GM19372 (cell line): ENCODE results near the gene ANKRD55.
A peak's percentile ranks its signal among the peaks of the same experiment; 100 is the strongest.
"Not testable (repeated sequence)": the region's sequence is repeated elsewhere in the genome, so short reads cannot be mapped to it uniquely, and the experiment has no call there.

Source experiments
- ATAC-seq: cut with Tn5 transposase; IDR thresholded peaks from one replicate; pipeline ENCODE4 v1.9.1; 2021; ENCODE audit warnings: mild to moderate bottlenecking, low read depth, moderate library complexity; ENCODE audit not compliant: unreplicated experiment

Gene ANKRD55

DNA sequence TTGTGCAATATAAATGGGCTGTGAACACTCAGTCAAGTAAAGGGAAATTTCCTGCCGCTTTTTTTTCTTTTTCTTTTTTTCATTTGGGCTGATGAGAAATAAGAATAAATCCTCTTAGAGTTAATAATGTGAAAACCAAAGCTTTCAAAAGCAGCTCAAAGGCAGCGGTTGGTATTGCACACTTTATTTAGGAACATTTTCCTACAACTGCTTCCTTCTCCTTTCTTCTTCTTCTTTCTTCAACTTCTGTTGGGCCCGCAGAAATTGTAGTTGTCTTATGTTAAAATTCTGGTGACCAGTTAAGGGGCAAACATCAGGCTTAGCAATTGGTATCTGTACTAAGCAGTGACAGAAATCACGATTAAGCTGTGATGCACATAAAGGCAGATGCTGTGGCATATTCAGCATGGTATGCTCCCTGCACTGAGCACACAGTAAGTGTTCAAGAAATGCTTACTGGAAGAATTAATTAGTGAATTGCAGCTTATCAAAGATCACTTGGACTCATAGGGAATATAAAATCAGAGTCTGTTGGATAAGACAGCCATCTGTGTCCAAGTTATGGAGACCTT is 85.4 kb downstream of the ANKRD55 start:
- ATAC-seq, result no peak

DNA sequence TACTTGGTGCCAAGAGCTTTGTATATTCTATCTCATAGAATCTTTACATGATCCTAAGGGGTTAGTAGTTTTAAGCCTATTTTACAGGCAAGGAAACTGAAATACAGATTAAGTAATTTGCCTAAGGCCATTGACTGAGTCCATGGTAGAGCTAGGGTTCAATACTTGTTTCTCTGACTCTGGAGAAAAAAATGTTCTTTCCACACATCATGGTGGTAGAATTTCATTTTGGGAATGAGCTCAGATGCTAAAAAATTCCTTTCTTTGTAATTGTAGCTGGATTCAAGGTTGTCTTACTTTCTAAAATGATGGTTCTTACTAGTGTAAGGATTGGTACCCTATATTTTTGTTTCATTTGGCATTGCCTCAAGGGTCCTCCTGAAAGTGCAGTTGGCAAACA is 86.0 kb downstream of the ANKRD55 start:
- no peak for ATAC-seq

GRCh38 chr5:56146674-56147073 is 86.5 kb downstream of the ANKRD55 start:
- ATAC-seq, result no peak

- no peak for ATAC-seq
These were observed 87.6 kb downstream of the ANKRD55 start for GRCh38 chr5:56145511-56145910.

- ATAC-seq, result no peak
These were observed 88.0 kb downstream of the ANKRD55 start for GRCh38 chr5:56145106-56145505.

GRCh38 chr5:56144211-56144610 is 88.9 kb downstream of the ANKRD55 start:
- no peak for ATAC-seq

DNA sequence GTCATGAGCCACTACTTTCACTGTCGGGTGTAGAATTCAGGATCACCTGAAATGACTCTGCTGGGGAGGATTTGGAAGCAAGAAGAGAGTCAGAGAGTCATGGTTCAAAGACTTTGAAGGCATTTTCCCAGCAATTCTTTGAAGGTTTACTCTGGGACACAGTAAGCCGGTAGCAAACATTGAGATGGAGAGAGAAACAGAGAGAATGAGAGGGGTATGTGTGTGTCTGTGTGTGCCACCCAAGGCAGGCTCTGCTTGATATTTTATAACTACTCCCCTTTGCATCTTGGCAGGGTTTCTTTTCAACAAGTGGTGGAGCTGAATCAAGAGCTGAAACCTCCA is 89.8 kb downstream of the ANKRD55 start:
- no peak for ATAC-seq

DNA sequence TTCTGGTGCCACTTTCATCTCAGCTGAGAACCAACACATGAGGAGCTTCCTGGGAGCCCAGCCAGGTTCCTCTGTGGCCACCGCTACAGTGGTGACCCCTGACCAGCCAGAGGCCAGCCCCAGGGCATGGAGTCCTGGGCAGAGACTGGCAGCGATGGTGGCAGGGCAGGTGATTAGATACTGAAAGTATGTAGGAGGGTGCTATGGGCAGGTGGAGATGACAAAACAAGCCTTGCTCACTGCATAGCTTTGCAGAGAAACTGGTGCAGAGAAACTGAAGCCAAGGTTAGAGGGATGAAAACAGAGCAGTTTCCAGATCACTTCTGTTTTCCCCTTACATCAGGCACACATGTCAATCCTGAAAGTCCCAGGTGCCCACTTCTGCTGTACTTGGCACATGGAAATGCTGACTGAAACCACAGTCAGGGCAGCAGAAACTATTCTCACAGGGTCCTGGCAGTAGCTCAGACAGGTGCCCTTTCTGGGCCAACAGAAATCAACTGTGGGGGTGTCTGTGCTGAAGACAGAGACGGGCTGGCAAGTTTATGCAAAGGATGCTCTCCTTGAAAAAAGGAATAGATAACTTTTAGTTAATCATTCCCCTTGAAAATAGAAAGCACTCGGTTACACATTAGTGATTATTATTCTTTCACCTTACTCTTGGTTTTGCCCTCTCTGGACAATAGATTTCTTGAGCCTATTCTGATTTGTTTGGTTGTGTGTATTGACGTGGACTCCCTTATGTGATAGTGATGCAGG is 90.3 kb downstream of the ANKRD55 start:
- peak; percentile 81 for ATAC-seq

DNA sequence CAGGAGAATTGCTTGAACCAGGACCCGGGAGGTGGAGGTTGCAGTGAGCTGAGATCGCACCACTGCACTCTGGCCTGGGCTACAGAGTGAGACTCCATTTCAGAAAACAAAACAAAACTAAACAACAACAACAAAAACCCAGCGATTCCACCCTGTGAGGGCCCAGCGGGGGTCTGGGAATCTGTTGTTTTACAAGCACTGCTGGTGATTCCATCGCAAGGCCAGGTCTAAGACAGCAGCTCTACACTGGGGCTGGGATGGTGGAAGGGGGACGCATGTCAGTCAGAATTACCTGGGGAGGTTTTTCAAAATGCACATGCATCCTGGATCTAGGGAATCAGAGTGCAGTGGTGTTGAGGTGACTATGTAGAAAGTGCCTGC is 90.9 kb downstream of the ANKRD55 start:
- ATAC-seq, result no peak

DNA sequence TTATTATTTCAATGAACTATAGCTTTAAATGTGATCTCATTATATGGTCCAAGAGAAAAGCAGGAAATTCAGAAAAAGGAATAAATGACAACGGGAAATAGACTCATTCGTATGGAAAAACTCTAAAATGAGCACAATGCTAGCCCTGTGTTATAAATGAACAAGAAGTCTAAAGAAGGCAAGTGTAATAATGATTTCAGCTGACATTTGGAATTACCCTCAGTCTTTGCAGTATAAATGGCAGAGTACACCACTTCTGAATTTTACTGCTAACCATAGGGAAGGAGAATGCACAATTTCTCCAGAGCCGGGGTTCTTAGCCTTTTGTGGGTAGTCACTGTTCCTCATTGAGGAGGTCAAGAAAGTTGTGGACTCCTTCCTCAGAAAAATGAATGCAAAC is 93.1 kb downstream of the ANKRD55 start:
- no peak for ATAC-seq

DNA sequence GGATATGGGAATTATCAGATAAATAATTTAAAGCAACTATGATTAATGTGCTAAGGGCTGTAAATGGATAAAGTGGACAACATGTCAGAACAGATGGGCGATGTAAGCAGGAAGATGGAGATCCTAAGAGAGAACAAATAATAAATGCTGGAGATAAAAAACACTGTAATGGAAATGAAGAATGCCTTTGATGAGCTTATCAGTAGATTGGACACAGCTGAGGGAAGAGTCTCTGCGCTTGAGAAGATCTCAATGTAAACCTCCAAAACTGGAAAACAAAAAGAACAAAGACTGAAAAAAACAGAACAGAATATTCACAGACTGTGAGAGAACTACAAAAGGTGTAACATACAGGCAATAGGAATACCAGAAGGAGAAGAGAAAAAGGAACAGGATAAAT is 102.5 kb downstream of the ANKRD55 start:
- ATAC-seq, result no peak

DNA sequence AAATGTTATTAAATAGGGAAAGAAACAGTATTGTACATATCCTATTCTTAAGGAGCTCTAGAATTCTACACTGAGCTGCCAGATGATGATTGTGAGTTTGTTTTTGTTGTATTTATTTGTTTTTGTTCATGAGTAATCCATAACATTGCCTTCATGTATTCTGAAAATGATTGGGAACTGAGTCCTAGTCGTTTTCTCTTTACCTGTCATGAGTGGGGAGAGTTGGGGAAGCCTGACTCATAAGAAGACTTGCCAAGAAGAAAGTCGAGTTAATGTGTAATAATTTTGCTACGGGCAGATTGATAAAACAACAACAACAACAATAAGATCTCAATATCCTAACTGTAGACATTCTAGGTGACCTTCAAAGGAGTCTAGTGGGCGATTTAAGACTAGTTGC is 103.8 kb downstream of the ANKRD55 start:
- ATAC-seq, result no peak

- no peak for ATAC-seq
These were observed 105.0 kb downstream of the ANKRD55 start for GRCh38 chr5:56128113-56128512.

DNA sequence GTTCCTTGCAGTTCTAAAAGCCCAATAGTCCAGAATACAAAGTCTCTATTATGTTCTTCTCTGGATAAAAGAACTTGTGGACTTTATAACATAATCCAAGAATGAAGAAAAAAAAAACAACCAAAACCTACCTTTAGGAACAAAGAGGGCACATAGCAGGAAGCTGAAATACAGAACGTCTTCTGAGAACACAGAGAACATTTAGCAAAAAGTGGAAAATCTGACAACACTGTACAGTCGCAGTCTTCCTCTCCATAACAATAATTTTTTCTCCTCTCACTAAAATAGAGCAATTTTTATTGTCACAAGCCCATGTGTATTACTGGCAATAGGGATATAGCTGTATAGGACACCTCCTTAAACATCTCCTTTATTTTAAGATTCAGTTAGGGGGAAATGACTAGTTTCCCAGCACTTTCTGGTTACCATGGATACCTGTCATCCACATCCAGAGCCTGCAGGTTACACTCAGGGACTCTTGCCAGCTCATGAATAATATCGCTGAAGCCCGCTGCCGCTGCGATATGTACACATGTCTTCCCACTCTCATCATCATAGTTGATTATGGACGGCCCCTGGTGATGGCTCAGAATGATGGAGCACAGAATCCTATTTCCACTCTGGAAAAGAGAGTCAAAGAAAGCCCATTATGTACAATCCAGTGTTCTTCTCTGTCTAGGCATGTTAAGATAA is 106.5 kb downstream of the ANKRD55 start:
- ATAC-seq, result no peak

DNA sequence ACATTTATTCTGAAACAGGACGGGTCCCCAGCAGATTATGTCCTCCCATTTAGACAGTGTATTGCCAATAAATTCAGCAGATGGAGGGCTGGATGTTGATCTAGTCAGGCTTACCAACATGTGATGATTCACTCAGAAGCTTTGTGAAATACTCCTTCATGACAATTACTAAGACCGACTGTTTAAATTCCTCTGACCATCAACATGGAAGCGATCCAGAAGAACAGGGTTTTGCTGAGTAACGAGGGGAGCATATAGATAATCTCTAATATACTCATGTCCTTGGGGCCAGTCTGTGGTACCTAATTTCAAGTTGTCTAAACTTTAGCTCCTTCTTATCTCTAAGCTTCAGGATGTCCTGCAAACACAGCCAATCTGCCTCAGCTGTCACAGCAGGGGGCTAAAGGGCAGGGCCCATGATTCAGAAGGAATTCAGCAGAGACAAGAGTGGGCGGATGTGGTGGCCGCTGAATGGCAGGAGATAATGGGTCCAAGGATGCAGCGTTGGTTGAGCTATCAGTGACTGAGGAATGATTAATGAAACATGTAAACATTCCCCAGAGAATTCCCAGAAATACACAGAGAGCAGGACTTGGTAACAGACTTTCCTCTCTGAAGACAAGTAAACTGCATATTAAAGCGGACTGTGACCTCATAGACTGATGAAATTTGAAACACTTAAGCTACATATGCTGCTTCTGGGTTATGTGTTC is 109.4 kb downstream of the ANKRD55 start:
- ATAC-seq, result no peak

GRCh38 chr5:56122360-56122985 is 110.7 kb downstream of the ANKRD55 start:
- ATAC-seq, result not testable (repeated sequence)

GRCh38 chr5:56119050-56119449 is 114.1 kb downstream of the ANKRD55 start:
- no peak for ATAC-seq

GRCh38 chr5:56116599-56117141 is 116.5 kb downstream of the ANKRD55 start:
- no peak for ATAC-seq

- ATAC-seq, result no peak
These were observed 117.5 kb downstream of the ANKRD55 start for GRCh38 chr5:56115589-56115988.

DNA sequence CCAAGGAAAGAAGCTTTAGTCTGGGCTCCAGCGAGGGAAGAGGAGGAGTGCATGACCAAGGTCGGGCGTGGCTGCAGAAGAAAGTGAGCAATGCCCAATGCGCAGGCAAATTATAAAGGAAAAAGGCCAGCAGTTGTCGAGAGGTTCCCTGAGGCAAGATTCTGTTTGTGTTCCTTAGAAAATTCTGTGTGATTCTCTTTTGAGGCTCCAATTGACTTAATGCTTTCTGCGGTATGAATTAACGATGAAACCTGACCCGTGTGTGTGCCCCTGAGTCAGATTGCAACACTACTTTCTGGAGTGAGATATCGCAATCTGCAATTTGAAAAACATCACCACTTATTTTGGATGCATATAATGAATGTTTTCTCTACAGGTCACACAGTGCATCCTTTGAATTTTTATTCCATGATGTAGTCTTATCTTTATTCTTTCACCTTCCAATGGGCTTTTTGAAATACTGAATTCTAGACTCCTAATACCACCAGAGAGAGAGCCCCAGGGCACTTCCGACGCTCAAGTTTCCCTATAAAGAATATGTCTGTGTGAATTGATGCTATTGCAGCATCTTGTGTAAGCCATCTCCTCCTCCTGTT is 120.5 kb downstream of the ANKRD55 start:
- no peak for ATAC-seq
